ENCODE results near the gene SLC11A1.

The SLC11A1 gene

GRCh38 chr2:218393750-218394290 is 11.7 kb downstream of the SLC11A1 start:
- DNase-seq, result no peak

GRCh38 chr2:218394298-218395089 is 12.4 kb downstream of the SLC11A1 start:
- no peak for DNase-seq

GRCh38 chr2:218395090-218395444 is 13.0 kb downstream of the SLC11A1 start:
- no peak for DNase-seq

GRCh38 chr2:218395456-218395825 is 13.4 kb downstream of the SLC11A1 start:
- DNase-seq, result no peak

GRCh38 chr2:218395826-218396687 is 14.0 kb downstream of the SLC11A1 start:
- DNase-seq, result peak; percentile 72 to 97 (median 93)

- DNase-seq, result peak in 41 of 51 donors; percentile 20 to 89 (median 66)
Measured at GRCh38 chr2:218396688-218397462, 14.8 kb downstream of the SLC11A1 start.

- DNase-seq, result no peak
Measured at GRCh38 chr2:218397463-218397819, 15.4 kb downstream of the SLC11A1 start.

GRCh38 chr2:218397820-218398436 is 15.9 kb downstream of the SLC11A1 start:
- DNase-seq, result peak in 11 of 51 donors; percentile 13 to 67 (median 45)

- peak in 42 of 51 donors; percentile 15 to 80 (median 54) for DNase-seq
Measured at GRCh38 chr2:218398437-218399390, 16.6 kb downstream of the SLC11A1 start.

GRCh38 chr2:218399391-218400166 is 17.5 kb downstream of the SLC11A1 start, which contains the start of gene CTDSP1:
Gene CTDSP1, plus strand, starts transcription at chr2:218399868. Its CDS starts 223 bp downstream, at chr2:218400091.
- peak; percentile 51 to 95 (median 89) for DNase-seq

GRCh38 chr2:218400167-218400929 is 18.3 kb downstream of the SLC11A1 start:
- peak in 14 of 51 donors; percentile 27 to 71 (median 54) for DNase-seq

GRCh38 chr2:218400930-218401881 is 19.1 kb downstream of the SLC11A1 start:
- no peak for DNase-seq

GRCh38 chr2:218401890-218402289 is 19.8 kb downstream of the SLC11A1 start:
- no peak for DNase-seq

- DNase-seq, result no peak
Measured at GRCh38 chr2:218402491-218402901, 20.4 kb downstream of the SLC11A1 start.

GRCh38 chr2:218402911-218403411 is 20.9 kb downstream of the SLC11A1 start:
- no peak for DNase-seq

GRCh38 chr2:218403810-218404209 is 21.7 kb downstream of the SLC11A1 start:
- DNase-seq, result no peak
